PFSK-1 (cell line): ENCODE data around the gene FAAP20.

Experiments
- FOXP2 ChIP-seq: optimal IDR thresholded peaks from 2 replicates; pipeline ENCODE3; 2011; ENCODE audit warnings: borderline replicate concordance, control low read depth, inconsistent platforms; ENCODE audit not compliant: insufficient read depth; ENCODE audit errors: extremely low read length, extremely low read depth
- POLR2AphosphoS5 ChIP-seq: IDR thresholded peaks from 2 replicates; pipeline ENCODE4 v1.6.1; 2012; ENCODE audit warnings: low read depth, mild to moderate bottlenecking, control low read depth, low read length, moderate library complexity
- SIN3A ChIP-seq: IDR thresholded peaks from 2 replicates; pipeline ENCODE4 v1.6.1; 2012; ENCODE audit warnings: mild to moderate bottlenecking, low read length, moderate library complexity, borderline replicate concordance; ENCODE audit not compliant: insufficient read depth
- TAF1 ChIP-seq: IDR thresholded peaks from 2 replicates; pipeline ENCODE4 v1.6.1; 2012; ENCODE audit warnings: low read length, control low read depth, borderline replicate concordance; ENCODE audit not compliant: insufficient read depth
- TF ChIP-seq, protein P1 (sequence below), 2 experiments: IDR thresholded peaks; 2 replicates each; pipeline versions ENCODE4 v1.6.1 to v1.8.0; 2011 to 2012; ENCODE audit warnings: low read depth in 2 of 2, low read length in 2 of 2, control low read depth in 1 of 2, inconsistent platforms in 1 of 2, mild to moderate bottlenecking in 1 of 2, moderate library complexity in 1 of 2; ENCODE audit not compliant: insufficient read depth in 1 of 2

The FAAP20 gene

DNA sequence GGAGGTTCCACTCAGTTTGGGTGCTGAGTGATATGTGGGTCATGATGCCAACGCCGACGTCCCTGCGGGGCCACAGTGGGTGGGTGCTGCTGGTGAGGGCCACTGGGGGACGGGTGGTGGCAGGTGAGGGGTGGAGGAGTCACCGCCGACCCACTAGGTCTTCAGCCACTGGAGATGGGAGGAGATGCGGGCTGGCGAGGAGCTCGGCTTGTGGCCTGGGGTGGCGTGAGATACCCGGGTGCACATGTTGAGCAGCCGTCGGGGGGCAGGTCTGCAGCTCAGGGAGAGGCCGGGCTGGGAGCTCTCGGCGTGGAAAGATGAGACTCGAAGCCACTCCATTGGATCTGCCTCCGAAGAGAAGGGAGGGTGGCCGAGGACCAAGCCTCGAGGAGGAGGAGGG is 40.5 kb downstream of the FAAP20 start:
- TF ChIP-seq TAF1 (no peak), FOXP2 (no peak), SIN3A (no peak), POLR2AphosphoS5 (no peak)
- TF ChIP-seq, protein P1, sequence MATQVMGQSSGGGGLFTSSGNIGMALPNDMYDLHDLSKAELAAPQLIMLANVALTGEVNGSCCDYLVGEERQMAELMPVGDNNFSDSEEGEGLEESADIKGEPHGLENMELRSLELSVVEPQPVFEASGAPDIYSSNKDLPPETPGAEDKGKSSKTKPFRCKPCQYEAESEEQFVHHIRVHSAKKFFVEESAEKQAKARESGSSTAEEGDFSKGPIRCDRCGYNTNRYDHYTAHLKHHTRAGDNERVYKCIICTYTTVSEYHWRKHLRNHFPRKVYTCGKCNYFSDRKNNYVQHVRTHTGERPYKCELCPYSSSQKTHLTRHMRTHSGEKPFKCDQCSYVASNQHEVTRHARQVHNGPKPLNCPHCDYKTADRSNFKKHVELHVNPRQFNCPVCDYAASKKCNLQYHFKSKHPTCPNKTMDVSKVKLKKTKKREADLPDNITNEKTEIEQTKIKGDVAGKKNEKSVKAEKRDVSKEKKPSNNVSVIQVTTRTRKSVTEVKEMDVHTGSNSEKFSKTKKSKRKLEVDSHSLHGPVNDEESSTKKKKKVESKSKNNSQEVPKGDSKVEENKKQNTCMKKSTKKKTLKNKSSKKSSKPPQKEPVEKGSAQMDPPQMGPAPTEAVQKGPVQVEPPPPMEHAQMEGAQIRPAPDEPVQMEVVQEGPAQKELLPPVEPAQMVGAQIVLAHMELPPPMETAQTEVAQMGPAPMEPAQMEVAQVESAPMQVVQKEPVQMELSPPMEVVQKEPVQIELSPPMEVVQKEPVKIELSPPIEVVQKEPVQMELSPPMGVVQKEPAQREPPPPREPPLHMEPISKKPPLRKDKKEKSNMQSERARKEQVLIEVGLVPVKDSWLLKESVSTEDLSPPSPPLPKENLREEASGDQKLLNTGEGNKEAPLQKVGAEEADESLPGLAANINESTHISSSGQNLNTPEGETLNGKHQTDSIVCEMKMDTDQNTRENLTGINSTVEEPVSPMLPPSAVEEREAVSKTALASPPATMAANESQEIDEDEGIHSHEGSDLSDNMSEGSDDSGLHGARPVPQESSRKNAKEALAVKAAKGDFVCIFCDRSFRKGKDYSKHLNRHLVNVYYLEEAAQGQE (IDR thresholded peaks at IDR 0.05; ENCODE audit: insufficient read depth in 1 of 2, low read depth in 2 of 2, low read length in 2 of 2) = no peak

DNA sequence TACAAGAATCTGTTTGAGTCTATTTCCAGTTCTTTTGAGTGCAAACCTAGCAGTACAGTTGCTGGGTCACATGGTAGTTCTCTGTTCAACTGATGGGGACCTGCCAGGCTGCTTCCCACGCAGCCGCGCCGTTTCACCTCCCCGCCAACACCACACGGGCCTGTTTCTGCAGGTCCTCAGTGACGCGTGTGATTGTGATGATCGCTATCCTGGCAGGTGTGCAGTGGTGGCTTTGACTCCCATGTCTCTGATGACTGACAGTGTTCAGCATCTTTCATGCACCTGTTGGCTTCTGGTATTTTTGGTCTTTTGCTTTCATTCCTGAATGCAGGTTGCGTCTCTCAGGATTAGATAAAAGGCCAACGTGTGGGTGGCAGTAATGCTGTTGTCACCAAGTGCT is 41.6 kb downstream of the FAAP20 start:
- TF ChIP-seq, protein P1 (IDR thresholded peaks at IDR 0.05; ENCODE audit: insufficient read depth in 1 of 2, low read depth in 2 of 2, low read length in 2 of 2) = no peak
- TF ChIP-seq POLR2AphosphoS5 (no peak), SIN3A (no peak), TAF1 (no peak), FOXP2 (no peak)

- no peak for TF ChIP-seq FOXP2
- TF ChIP-seq POLR2AphosphoS5 = no peak
- TF ChIP-seq SIN3A = no peak
- no peak for TF ChIP-seq TAF1
- TF ChIP-seq, protein P1 (IDR thresholded peaks at IDR 0.05; ENCODE audit: insufficient read depth in 1 of 2, low read depth in 2 of 2, low read length in 2 of 2) = no peak
Measured at GRCh38 chr1:2151911-2152310, 42.7 kb downstream of the FAAP20 start.

DNA sequence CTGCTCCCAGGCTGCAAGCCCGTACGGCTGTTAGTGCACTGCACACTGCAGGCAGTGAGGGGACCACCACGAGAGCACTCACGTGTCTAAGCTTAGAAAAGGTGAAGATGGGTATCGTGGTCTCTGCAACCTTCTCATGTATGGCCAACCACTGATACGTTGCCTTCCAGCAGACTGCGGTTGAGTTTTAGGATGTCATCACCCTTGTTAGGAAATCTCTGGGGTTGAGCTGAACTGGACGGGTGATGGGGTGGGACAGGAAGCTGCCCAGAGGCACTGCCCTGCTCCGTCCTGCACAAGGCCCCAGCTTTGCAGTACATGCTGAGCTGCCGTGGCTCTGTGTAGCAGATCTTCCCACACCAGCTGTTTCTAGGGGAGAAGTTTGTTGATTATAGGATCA is 43.3 kb downstream of the FAAP20 start:
- no peak for TF ChIP-seq POLR2AphosphoS5

DNA sequence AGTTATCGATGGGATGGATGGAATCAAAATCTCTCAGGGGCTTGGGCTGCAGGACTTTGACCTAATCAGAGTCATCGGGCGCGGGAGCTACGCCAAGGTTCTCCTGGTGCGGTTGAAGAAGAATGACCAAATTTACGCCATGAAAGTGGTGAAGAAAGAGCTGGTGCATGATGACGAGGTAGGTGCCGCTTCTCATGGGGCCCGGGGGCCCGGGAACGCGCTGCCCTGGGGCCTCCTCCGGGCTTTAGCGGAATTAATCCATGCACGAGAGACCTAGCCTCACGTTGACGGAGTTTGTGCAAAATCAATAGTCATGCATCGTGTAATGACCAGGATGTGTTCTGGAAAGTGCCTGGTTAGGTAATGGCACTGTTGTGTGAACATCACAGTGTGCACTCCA is 43.8 kb downstream of the FAAP20 start:
- TF ChIP-seq POLR2AphosphoS5 = no peak
- no peak for TF ChIP-seq FOXP2
- TF ChIP-seq SIN3A = no peak
- TF ChIP-seq TAF1 = no peak
- TF ChIP-seq, protein P1 (IDR thresholded peaks at IDR 0.05; ENCODE audit: insufficient read depth in 1 of 2, low read depth in 2 of 2, low read length in 2 of 2) = no peak
